Neural crest cell (in vitro differentiated cells): Measurements from ENCODE around the gene GPR108. TPM values are rescaled to one million over a fixed set of nuclear protein-coding genes. Genes with fewer than 3 reads are reported as not detected.

Experiments used
- DNase-seq: peaks from one replicate; pipeline ENCODE4 v3.0.0; 2021; ENCODE audit warnings: low read depth, mixed read lengths, low spot score
- H3K27ac Mint-ChIP-seq: one replicate; pipeline ENCODE4 v1.8.0; 2021; ENCODE audit warnings: mild to moderate bottlenecking, mixed read lengths; ENCODE audit not compliant: unreplicated experiment
- H3K27me3 Mint-ChIP-seq: 2 replicates; pipeline ENCODE4 v1.8.0; 2021; ENCODE audit warnings: low read depth, mild to moderate bottlenecking, mixed read lengths
- H3K36me3 Mint-ChIP-seq: 2 replicates; pipeline ENCODE4 v1.8.0; 2021; ENCODE audit warnings: low read depth, mild to moderate bottlenecking, mixed read lengths
- H3K4me1 Mint-ChIP-seq: 2 replicates; pipeline ENCODE4 v1.8.0; 2021; ENCODE audit warnings: mixed read lengths
- H3K4me3 Mint-ChIP-seq: one replicate; pipeline ENCODE4 v1.8.0; 2021; ENCODE audit warnings: mild to moderate bottlenecking, mixed read lengths
- H3K9me3 Mint-ChIP-seq: 2 replicates; pipeline ENCODE4 v1.8.0; 2021; ENCODE audit warnings: mixed read lengths
- total RNA-seq: library from RNA; stranded (reverse); gene quantifications from 2 replicates; pipeline ENCODE4 v1.2.1, GENCODE V29; 2021
- TF ChIP-seq, protein P1 (sequence below): fragments of 200-600 bp; sonication (generic); conservative IDR thresholded peaks from 2 replicates; pipeline ENCODE4 v1.5.0; 2021; ENCODE audit warnings: antibody characterized with exemption, mild to moderate bottlenecking

The GPR108 gene
- total RNA-seq, 1 donor from 2014 or later = 52.9 TPM

DNA sequence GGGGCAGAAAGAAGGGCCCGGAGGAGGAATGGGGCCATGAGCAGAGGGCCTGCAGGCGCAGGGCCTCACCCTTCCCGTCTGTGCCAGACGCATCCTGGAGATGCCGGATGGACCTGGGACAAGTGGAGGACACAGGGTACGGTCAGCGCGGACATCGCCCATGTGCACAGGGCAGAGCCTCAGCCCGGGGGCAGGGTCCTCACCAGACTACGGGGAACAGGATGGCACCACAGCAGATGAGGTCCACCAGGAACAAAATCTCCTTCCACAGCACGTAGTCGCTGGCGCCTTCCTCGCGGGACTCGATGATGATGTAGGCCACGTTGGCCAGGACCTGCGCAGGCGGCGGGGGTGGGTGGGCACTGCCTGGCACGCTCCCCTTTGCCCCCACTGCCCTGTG, 5.6 kb downstream of the GPR108 start:
- H3K27ac Mint-ChIP-seq = no peak overlapping the region
- TF ChIP-seq, protein P1, sequence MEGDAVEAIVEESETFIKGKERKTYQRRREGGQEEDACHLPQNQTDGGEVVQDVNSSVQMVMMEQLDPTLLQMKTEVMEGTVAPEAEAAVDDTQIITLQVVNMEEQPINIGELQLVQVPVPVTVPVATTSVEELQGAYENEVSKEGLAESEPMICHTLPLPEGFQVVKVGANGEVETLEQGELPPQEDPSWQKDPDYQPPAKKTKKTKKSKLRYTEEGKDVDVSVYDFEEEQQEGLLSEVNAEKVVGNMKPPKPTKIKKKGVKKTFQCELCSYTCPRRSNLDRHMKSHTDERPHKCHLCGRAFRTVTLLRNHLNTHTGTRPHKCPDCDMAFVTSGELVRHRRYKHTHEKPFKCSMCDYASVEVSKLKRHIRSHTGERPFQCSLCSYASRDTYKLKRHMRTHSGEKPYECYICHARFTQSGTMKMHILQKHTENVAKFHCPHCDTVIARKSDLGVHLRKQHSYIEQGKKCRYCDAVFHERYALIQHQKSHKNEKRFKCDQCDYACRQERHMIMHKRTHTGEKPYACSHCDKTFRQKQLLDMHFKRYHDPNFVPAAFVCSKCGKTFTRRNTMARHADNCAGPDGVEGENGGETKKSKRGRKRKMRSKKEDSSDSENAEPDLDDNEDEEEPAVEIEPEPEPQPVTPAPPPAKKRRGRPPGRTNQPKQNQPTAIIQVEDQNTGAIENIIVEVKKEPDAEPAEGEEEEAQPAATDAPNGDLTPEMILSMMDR = no peak

DNA sequence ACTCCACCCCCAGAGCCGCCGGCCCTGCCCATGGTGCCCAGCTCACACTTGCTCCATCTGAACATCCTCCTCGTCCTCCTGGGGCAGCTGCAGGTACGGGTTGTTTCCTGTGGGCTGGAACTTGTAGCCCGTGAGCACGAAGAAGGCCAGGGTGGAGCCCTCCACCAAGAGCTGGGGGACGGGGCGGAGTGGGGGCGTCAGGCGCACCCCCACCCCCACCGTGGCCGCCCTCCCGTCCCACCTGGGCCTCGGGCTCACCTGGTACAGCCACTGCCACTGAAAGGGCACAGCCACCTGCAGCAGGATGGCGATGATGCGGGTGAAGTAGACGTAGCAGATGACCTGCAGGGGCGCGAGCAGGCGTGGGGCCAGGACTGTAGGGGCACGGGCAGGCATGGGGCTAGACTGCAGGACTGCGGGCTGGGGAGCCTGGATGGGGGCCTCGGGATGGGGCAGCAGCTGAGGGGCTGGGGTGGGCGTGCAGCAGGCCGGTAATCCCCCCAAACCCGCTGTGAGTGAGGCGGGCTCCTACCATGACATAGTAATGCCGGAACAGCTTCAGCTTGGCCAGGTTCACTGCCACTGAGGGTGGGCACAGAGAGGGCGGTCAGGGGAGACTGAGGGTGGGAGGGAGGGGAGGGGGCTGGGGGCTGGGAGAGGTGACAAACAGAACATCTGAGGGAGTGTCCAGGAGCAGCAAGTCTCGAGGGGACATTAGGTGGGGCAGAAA, 6.3 kb downstream of the GPR108 start:
- TF ChIP-seq, protein P1 = no peak
- no peak overlapping the region for H3K27ac Mint-ChIP-seq
- no peaks in the 10 kb centered on the region for H3K36me3 Mint-ChIP-seq
- peaks cover 11% of the 10 kb centered on the region for H3K4me1 Mint-ChIP-seq
- no peaks in the 10 kb centered on the region for H3K9me3 Mint-ChIP-seq
- H3K4me3 Mint-ChIP-seq = no peak overlapping the region
- DNase-seq = no peak
- H3K27me3 Mint-ChIP-seq = no peaks in the 10 kb centered on the region

More for the DNA sequence above, 5.6 kb downstream of the GPR108 start:
- H3K36me3 Mint-ChIP-seq = no peaks in the 10 kb centered on the region
- peaks cover 18% of the 10 kb centered on the region for H3K4me1 Mint-ChIP-seq
- DNase-seq = no peak
- no peak overlapping the region for H3K4me3 Mint-ChIP-seq
- no peaks in the 10 kb centered on the region for H3K9me3 Mint-ChIP-seq
- H3K27me3 Mint-ChIP-seq = no peaks in the 10 kb centered on the region

DNA sequence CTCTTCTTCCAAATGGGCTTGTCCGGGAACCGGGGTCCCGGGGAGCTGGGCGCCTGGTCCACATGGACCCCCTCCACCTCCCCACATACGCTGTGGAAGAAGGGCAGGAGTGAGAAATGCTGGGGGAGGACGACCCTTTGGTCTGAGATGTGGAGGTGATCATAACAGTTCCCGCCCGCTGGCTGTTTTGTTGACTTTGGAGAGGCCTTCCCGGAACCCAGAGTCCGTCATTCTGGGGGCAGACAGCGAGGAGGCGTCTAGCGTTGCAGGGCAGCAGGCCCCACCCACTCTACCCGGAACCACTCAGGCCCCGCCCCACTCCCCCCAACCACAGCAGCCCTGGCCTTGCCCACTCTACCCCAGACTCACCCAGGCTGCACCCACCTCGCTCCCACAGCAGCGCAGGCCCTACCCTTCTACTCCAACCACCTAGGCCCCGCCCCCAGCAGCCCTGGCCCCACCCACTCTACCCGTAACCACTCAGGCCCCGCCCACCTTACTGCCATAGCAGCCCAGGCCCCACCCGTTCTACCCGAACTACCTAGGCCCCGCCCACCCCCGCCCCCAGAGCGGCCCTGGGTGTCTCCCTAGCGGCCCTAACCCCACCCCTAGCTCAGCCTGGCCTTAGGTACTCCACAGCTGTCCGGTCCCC, 7.1 kb downstream of the GPR108 start:
- H3K36me3 Mint-ChIP-seq = no peaks in the 10 kb centered on the region
- H3K27me3 Mint-ChIP-seq = no peaks in the 10 kb centered on the region
- DNase-seq = no peak
- no peak overlapping the region for H3K4me3 Mint-ChIP-seq
- peaks cover 6% of the 10 kb centered on the region for H3K4me1 Mint-ChIP-seq
- H3K27ac Mint-ChIP-seq = no peak overlapping the region
- TF ChIP-seq, protein P1 = no peak
- H3K9me3 Mint-ChIP-seq = no peaks in the 10 kb centered on the region

DNA sequence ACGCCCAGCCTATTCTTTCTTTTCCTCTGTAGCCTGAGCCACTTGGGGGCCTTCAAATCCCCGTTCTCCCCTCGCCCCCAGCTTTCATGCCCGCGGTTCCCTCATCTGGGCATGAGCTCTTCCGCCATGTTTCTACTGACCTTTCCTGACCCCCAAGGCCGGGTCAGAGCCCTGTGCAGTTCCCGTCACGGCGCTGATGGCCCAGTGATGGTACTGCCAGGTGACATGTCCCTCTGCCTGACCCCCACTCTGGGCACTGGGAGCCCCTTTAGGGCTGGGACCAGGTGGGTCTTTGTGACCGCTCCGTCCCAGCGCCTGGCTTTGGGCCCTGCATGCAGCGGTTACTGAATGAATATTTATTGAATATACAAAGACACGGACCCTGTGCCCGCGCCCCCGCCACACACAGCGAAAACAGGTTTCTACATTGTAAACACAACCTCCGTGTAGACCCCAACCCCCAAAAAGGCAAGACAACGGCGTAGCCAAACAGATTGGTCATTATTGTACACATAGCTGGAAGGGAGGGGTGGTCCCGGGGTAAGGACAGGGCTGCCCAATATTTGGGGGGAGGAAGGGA, 7.7 kb downstream of the GPR108 start:
- Mint-ChIP-seq H3K27ac (no peak overlapping the region), H3K4me1 (peaks cover 6% of the 10 kb centered on the region), H3K36me3 (no peaks in the 10 kb centered on the region), H3K9me3 (no peaks in the 10 kb centered on the region), H3K27me3 (no peaks in the 10 kb centered on the region), H3K4me3 (peak overlapping the region; percentile 31)
- TF ChIP-seq, protein P1 = no peak
- DNase-seq = no peak

DNA sequence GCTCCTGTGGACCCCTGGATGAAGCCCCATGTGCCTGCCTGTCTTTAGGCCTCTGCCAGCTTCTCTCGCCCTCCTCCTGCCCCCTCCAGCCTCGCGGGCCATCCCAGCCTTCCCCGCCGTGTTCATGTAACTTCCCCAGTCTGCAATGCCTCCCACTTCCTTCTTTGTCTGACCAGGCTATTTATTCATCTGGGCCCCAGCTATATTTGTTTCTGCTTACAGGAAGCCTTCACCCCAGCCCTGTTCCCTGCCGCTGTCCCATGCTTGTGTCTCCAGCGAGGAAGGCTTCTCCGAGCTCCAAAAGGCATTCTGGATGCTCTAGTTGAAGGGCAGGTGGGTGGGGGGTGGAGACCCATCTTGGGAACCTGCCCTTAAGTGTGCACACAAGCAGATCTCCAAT, 9.0 kb downstream of the GPR108 start:
- Mint-ChIP-seq H3K27me3 (no peaks in the 10 kb centered on the region), H3K27ac (no peak overlapping the region), H3K4me1 (peaks cover 6% of the 10 kb centered on the region), H3K36me3 (no peaks in the 10 kb centered on the region), H3K4me3 (no peak overlapping the region), H3K9me3 (no peaks in the 10 kb centered on the region)
- TF ChIP-seq, protein P1 = no peak
- no peak for DNase-seq
